ENCODE measurements around the gene KIFBP.

Gene KIFBP

DNA sequence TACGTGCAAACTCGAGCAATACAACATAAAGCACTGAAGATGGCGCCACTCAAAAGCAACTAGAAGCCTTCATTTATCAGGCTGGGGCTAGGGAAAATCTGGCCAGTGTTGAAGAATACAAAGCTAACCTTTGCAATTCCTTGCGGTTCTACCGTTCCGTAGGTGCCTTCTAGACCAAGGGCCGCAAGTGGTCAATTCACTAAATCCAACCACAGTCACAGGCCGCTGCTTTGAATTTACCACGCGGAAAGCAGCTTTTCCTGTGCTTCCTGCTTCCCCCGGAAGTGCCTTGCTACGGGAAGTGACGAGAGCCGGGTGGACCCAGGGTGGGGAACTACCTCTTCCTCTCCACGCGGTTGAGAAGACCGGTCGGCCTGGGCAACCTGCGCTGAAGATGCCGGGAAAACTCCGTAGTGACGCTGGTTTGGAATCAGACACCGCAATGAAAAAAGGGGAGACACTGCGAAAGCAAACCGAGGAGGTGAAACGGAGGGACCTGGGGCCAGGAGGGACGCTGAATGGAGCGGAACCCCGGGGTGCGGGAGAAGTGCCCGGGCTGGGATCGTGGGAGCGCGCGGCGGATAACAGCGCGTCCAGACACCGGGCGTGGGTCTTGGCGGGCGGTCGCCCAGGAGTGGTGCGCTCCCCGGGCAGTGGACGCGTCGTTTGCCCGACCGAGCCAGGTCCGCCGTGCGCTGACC, 32.6 kb upstream of the KIFBP start, which contains the start of gene DDX21:
TSS of gene DDX21 (plus strand) at position 339 of the 701 bp plus-strand sequence. CDS start at position 395, 56 bp downstream.
- peak within 1 kb of the TSS; percentile 99 for H3K4me3 Mint-ChIP-seq
- H3K27ac Mint-ChIP-seq, result peak within 1 kb of the TSS; percentile 100
- peaks cover 15% of the 10 kb centered on the region for H3K36me3 Mint-ChIP-seq (ENCODE audit: low read depth)
- DNase-seq, result peak; percentile 78
- H3K27me3 Mint-ChIP-seq (ENCODE audit: low read depth, poor library complexity), result no peaks in the 10 kb centered on the region
- TF ChIP-seq, protein P1, sequence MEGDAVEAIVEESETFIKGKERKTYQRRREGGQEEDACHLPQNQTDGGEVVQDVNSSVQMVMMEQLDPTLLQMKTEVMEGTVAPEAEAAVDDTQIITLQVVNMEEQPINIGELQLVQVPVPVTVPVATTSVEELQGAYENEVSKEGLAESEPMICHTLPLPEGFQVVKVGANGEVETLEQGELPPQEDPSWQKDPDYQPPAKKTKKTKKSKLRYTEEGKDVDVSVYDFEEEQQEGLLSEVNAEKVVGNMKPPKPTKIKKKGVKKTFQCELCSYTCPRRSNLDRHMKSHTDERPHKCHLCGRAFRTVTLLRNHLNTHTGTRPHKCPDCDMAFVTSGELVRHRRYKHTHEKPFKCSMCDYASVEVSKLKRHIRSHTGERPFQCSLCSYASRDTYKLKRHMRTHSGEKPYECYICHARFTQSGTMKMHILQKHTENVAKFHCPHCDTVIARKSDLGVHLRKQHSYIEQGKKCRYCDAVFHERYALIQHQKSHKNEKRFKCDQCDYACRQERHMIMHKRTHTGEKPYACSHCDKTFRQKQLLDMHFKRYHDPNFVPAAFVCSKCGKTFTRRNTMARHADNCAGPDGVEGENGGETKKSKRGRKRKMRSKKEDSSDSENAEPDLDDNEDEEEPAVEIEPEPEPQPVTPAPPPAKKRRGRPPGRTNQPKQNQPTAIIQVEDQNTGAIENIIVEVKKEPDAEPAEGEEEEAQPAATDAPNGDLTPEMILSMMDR (IDR thresholded peaks at IDR 0.05), result peak; percentile 44
- no peaks in the 10 kb centered on the region for H3K9me3 Mint-ChIP-seq
- peaks cover 29% of the 10 kb centered on the region for H3K4me1 Mint-ChIP-seq

DNA sequence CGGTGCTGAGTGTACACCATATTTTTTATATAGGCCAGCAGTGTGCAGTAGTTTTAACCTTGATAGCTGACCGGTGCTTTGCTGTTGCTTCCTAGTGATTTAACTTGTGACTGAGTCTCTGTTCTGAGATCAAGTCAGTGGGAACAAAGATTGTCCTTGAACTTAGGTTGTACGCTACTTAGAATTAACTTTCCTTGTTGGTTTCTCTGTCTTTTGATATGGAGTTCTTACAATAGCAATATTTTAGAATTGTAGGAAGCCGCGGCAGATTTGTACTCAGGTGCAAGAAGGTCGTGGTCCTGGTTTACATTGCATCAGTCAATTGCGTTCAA, 31.4 kb upstream of the KIFBP start:
- Mint-ChIP-seq H3K36me3 (ENCODE audit: low read depth) (peaks cover 25% of the 10 kb centered on the region), H3K27me3 (ENCODE audit: low read depth, poor library complexity) (no peaks in the 10 kb centered on the region), H3K9me3 (no peaks in the 10 kb centered on the region), H3K4me3 (peak overlapping the region; percentile 99), H3K27ac (peak overlapping the region; percentile 100), H3K4me1 (peaks cover 29% of the 10 kb centered on the region)
- TF ChIP-seq, protein P1 (IDR thresholded peaks at IDR 0.05), result no peak
- DNase-seq, result no peak

DNA sequence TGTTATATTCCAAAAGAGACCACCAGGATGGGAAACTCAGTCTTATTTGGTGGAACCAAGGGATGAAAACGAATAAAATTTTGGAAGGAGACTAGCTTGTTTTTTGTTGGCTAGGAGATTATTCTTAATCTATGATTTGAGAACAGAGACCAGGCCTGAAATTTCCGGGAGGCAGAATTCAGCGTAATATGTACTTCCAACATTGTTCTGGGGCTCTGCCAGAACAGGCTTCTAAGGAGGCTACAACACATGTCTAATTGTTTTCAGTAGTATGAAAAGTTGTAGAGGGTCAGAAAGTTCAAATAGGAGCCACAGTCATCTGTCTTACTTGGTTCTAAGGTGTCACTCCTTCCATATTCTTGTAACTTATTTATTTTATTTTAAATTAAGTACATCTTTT, 30.9 kb upstream of the KIFBP start:
- H3K9me3 Mint-ChIP-seq, result no peaks in the 10 kb centered on the region
- peaks cover 29% of the 10 kb centered on the region for H3K36me3 Mint-ChIP-seq (ENCODE audit: low read depth)
- H3K27ac Mint-ChIP-seq, result peak overlapping the region; percentile 36
- TF ChIP-seq, protein P1 (IDR thresholded peaks at IDR 0.05), result no peak
- peak overlapping the region; percentile 99 for H3K4me3 Mint-ChIP-seq
- no peak for DNase-seq
- H3K4me1 Mint-ChIP-seq, result peaks cover 29% of the 10 kb centered on the region
- H3K27me3 Mint-ChIP-seq (ENCODE audit: low read depth, poor library complexity), result no peaks in the 10 kb centered on the region

DNA sequence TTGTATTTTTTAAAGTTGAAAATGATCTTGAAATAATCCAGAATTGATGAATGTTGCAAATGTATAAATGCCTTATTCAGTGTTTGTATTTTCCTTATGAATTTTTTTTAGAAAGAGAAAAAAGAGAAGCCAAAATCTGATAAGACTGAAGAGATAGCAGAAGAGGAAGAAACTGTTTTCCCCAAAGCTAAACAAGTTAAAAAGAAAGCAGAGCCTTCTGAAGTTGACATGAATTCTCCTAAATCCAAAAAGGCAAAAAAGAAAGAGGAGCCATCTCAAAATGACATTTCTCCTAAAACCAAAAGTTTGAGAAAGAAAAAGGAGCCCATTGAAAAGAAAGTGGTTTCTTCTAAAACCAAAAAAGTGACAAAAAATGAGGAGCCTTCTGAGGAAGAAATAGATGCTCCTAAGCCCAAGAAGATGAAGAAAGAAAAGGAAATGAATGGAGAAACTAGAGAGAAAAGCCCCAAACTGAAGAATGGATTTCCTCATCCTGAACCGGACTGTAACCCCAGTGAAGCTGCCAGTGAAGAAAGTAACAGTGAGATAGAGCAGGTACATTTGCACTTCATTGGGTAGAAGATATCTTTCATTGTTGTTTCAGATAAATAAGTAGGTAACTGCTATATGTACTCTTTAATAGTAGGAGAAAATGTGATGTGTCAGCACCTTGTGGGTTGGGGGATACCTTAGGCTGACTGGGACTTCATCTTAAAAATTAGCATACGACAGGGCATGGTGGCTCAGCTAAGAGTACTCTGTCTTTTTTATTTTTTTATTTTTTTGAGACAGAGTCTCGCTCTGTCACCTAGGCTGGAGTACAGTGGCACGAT, 28.7 kb upstream of the KIFBP start:
- Mint-ChIP-seq H3K36me3 (ENCODE audit: low read depth) (peaks cover 43% of the 10 kb centered on the region), H3K27me3 (ENCODE audit: low read depth, poor library complexity) (no peaks in the 10 kb centered on the region), H3K4me3 (no peak overlapping the region), H3K4me1 (peaks cover 29% of the 10 kb centered on the region), H3K9me3 (no peaks in the 10 kb centered on the region), H3K27ac (peak overlapping the region; percentile 17)
- TF ChIP-seq, protein P1 (IDR thresholded peaks at IDR 0.05), result no peak
- no peak for DNase-seq

DNA sequence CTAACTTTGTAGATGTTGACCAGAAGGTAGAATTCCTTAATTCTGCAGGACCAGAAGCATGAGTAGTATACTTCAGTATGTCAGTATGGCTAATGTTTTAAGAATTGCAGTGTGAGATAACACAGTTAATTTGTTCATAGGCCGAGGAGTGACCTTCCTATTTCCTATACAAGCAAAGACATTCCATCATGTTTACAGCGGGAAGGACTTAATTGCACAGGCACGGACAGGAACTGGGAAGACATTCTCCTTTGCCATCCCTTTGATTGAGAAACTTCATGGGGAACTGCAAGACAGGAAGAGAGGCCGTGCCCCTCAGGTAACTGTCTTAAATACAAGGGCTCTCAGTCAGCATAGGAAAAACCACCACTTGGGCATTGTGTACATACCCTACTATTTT, 25.5 kb upstream of the KIFBP start:
- TF ChIP-seq, protein P1 (IDR thresholded peaks at IDR 0.05), result no peak
- no peaks in the 10 kb centered on the region for H3K9me3 Mint-ChIP-seq
- H3K27ac Mint-ChIP-seq, result no peak overlapping the region
- H3K4me1 Mint-ChIP-seq, result peaks cover 4% of the 10 kb centered on the region
- peaks cover 70% of the 10 kb centered on the region for H3K36me3 Mint-ChIP-seq (ENCODE audit: low read depth)
- no peak for DNase-seq
- H3K4me3 Mint-ChIP-seq, result no peak overlapping the region
- H3K27me3 Mint-ChIP-seq (ENCODE audit: low read depth, poor library complexity), result no peaks in the 10 kb centered on the region

Measured in nephron progenitor cell (in vitro differentiated cells).